GM19238 (cell line): ENCODE data around the gene TBC1D28.
"Not testable (repeated sequence)": the region's sequence is repeated elsewhere in the genome, so short reads cannot be mapped to it uniquely, and the experiment has no call there.

ENCODE experiments used
- DNase-seq: peaks from one replicate; pipeline ENCODE4 v3.0.0; 2011; ENCODE audit warnings: low spot score; ENCODE audit not compliant: insufficient read length

Gene TBC1D28

GRCh38 chr17:18644291-18644690 is at the start of gene TBC1D28:
Gene TBC1D28 (minus strand): TSS chr17:18644391. CDS start chr17:18641352, 3,039 bp downstream.
- not testable (repeated sequence) for DNase-seq

DNA sequence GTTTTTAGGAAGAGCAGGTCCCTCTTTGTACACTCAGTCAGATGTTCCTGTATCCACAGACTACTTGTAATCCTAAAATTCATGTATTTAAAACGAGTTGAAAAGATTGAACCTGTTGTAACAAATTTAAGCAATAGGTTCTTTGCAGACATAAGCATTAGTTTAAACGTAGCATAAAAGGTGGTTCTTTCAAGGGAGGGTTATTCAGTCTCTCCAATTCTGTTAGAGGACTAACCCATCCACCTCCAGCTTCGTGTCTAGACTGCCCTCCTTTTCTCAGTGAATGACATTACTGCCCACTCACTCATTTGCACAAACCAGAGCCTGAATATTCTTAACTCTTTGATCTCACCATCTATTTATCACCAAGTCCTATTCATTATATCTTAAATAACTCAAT is 38.5 kb upstream of the TBC1D28 start:
- DNase-seq, result not testable (repeated sequence)

DNA sequence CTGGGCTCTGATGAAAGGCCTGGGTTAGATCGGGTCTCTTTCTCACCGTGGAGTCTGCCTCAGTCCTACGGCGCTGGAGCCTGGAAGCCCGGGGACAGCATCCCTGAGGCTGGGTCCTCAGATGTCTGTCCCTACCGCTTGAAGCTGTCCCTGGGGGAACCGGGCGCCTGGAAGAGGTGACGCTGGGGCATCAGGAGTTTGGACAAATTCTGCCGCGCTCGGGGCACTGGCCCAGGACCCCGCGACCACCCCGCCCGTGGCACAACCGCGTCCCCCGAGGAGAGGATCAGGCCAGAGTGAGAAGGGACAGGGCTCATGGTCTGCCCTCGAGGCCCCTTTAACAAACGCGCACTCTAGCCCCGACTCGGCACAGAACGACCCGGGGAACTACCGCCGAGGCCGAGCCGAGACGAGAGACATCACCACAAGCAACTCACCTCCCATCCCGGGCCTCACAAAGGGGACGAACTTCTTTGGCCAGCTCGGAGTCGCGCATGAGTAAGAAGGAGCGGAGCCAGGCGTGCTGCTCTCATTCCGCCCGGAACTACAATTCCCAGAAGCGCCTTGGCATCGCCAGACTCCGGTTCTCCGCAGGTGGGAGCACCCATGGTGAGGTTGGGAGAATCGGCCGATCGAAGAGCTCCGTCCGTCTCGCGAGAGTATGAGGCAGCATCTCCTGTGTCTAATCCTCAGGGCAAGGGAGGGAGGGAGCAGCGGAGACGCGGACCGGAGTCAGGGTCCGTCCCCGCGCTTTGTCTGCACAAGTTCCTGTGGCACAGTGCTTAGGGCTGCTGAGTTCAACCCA is 37.8 kb upstream of the TBC1D28 start, which contains the start of gene FOXO3B:
TSS of gene FOXO3B (minus strand) at position 548 of the 805 bp plus-strand sequence. CDS start 663 bp downstream, outside the sequence.
- peak; percentile 39 for DNase-seq

- not testable (repeated sequence) for DNase-seq
These were observed 33.2 kb upstream of the TBC1D28 start for GRCh38 chr17:18677381-18677780.

DNA sequence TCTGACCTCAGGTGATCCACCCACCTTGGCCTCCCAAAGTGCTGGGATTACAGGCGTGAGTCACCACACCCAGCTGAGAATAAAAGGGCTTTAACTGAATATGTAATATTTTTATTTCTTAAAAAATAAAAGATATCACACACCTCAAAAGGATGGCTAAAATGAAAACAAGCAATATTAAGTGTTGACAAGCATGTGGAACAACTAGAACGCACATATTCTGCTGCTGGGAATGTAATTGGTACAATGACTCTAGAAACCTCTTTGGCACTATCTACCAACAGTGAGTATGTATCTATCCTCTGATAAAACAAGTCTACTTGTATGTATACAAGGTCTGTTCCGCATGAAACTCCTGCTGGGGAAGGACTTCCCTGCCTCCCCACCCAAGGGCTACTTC is 32.7 kb upstream of the TBC1D28 start:
- DNase-seq, result not testable (repeated sequence)

GRCh38 chr17:18672395-18673227 is 28.4 kb upstream of the TBC1D28 start:
- not testable (repeated sequence) for DNase-seq

DNA sequence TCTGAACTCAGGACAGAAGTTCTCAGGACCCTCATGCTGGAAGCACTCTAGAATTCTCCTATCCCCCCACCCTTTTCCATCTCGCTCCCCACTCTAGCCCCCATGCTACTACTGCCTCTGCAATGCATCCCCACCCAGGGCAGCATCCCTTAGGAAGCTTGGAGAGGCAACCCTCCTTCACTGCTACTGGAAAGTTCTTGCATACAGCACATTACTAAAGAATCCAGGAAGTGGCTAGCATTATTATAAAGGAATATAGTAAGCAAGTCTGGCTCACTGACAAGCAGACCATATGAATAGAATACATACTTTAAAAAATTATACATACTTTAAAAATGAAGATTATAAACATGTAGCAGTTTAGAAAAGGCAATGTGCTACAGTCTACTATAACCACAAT is 24.4 kb upstream of the TBC1D28 start:
- not testable (repeated sequence) for DNase-seq

DNA sequence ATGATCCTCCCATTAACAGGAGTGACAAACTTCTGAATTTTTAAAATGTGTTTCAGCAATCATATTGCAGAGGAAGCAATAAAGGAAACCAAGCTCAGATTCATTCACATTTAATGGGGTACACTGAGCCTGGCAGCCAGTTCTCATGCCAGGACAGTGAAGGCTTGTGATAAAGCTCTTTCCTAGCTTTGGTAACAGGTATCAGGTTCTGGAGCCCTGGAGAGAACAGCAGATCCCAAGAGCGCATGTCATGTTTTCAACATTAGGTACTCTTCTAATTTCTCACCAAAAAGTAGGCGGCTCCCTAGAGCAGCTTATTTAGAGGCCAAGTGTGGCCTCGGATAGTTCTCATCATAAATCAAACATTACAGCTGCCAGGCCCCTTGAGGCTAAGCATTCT is 23.3 kb upstream of the TBC1D28 start:
- not testable (repeated sequence) for DNase-seq

- DNase-seq, result not testable (repeated sequence)
These were observed 22.1 kb upstream of the TBC1D28 start for GRCh38 chr17:18666326-18666725.

DNA sequence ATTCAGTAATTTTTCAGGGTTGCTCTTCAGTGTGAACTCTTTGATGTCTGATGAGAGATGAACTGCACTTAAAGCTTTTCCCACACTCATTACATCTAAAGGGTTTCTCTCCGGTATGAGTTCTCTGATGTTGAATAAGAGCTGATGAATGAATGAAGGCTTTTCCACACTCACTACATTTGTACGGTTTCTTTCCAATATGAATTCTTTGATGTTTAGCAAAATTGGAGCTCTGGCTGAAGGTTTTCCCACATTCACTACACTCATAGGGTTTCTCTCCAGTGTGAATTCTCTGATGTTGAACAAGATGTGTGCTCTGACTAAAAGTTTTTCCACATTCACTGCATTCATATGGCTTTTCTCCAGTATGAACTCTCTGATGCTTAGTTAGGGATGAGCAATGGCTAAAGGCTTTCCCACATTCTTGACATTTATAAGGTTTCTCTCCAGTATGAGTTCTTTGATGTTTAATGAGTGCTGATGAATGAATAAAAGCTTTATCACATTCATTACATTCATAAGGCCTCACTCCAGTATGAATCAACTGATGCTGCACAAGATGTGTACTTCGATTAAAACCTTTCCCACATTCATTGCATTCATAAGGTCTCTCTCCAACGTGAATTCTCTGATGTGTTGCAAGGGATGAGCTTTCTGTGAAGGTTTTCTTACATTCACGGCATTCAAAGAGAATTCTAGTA is 17.9 kb upstream of the TBC1D28 start:
- DNase-seq, result not testable (repeated sequence)

DNA sequence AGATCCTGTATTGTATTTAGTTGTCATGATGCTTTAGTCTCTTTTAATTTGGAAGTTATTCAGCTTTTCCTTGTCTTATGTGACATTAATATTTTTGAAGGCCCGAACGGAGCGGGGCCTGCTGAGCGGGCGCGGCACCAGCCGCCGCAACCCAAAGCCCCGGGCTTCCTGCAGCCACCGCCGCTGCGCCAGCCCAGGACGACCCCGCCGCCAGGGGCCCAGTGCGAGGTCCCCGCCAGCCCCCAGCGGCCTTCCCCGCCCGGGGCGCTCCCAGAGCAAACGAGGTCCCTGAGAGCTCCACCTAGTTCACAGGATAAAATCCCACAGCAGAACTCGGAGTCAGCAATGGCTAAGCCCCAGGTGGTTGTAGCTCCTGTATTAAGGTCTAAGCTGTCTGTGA is 5.9 kb upstream of the TBC1D28 start:
- DNase-seq, result not testable (repeated sequence)

GRCh38 chr17:18643124-18643523 is 1.1 kb downstream of the TBC1D28 start:
- DNase-seq, result not testable (repeated sequence)

GRCh38 chr17:18638357-18638756 is 5.8 kb downstream of the TBC1D28 start:
- not testable (repeated sequence) for DNase-seq

GRCh38 chr17:18636237-18636636 is 8.0 kb downstream of the TBC1D28 start:
- not testable (repeated sequence) for DNase-seq

GRCh38 chr17:18635773-18636172 is 8.4 kb downstream of the TBC1D28 start:
- not testable (repeated sequence) for DNase-seq

- not testable (repeated sequence) for DNase-seq
These were observed 9.5 kb downstream of the TBC1D28 start for GRCh38 chr17:18634550-18635263.

DNA sequence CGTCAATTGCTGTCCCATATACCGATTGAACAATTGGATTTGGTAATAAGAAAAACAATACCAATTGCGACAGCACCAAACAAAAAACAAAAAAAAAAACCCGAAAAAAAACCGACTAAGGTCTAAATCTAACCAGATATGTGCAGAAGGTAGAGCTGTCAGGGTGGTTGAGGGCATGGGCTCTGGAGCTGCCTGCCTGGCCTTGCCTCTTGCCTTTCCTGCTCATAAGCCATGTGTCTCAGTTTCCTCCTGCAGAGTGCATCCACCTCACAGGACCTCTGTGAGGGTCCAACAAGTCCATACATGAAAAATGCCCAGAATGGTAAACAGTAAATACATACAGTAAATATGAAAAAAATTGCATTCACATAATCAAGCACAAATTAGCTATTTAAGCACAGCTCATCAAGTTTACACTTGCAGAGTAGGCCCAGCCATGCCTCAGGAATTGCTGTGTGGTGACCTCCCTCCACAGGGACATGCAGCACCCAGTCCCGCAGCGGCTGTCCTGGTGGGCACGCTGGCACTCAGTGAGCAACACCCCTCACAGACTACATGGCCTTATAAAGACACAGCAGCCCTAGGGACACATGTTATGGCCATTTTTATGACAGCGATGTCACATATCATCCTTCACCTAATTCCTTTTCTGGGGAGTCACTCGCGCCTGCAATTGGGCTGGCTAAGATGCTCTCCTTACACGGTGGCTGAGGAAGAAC is 17.9 kb downstream of the TBC1D28 start:
- DNase-seq, result no peak

GRCh38 chr17:18625509-18626104 is 18.6 kb downstream of the TBC1D28 start:
- peak; percentile 31 for DNase-seq

- DNase-seq, result not testable (repeated sequence)
These were observed 19.2 kb downstream of the TBC1D28 start for GRCh38 chr17:18624862-18625501.
